Stimulated activated CD8-positive, alpha-beta memory T cell treated with anti-CD3 and anti-CD28 coated beads, Interleukin-12 subunit alpha, Interleukin-12 subunit beta, amount 100 ng/mL, for 4 hours (primary cell): Measurements from ENCODE around the gene GNRH2.
"Not testable (repeated sequence)": the region's sequence is repeated elsewhere in the genome, so short reads cannot be mapped to it uniquely, and the experiment has no call there.

Source experiments
- DNase-seq: peaks from one replicate; pipeline ENCODE4 v3.0.0-alpha.2; 2020; ENCODE audit warnings: low read depth

GNRH2 gene

GRCh38 chr20:3043322-3043721, at the start of gene GNRH2:
Gene GNRH2 (plus strand): TSS chr20:3043622. CDS start chr20:3044415, 793 bp downstream.
- no peak for DNase-seq

- DNase-seq = no peak
Measured at GRCh38 chr20:2995796-2996195, 47.6 kb upstream of the GNRH2 start.

GRCh38 chr20:2998728-2999127, 44.7 kb upstream of the GNRH2 start:
- DNase-seq = no peak

- DNase-seq = no peak
Measured at GRCh38 chr20:3000852-3001523, 42.4 kb upstream of the GNRH2 start.

- DNase-seq = no peak
Measured at GRCh38 chr20:3003416-3003815, 40.0 kb upstream of the GNRH2 start.

GRCh38 chr20:3010985-3011723, 32.3 kb upstream of the GNRH2 start:
- DNase-seq = no peak

- no peak for DNase-seq
Measured at GRCh38 chr20:3011752-3012151, 31.7 kb upstream of the GNRH2 start.

- DNase-seq = no peak
Measured at GRCh38 chr20:3013771-3014170, 29.7 kb upstream of the GNRH2 start.

DNA sequence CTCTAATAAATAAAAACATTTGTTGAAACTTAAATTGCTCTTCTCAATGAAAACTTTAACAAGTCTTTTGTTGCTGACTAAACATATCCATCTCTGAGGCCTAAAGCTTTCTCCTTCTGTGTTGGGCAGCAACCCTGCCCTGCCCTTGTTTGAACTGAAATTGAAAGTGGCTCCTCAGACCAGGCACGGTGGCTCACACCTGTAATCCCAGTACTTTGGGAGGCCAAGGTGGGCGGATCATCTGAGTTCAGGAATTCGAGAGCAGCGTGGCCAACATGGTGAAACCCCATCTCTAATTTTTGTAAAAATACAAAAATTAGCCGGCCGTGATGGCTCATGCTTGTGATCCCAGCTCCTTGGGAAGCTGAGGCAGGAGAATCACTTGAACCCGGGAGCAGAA, 29.2 kb upstream of the GNRH2 start:
- DNase-seq = no peak

DNA sequence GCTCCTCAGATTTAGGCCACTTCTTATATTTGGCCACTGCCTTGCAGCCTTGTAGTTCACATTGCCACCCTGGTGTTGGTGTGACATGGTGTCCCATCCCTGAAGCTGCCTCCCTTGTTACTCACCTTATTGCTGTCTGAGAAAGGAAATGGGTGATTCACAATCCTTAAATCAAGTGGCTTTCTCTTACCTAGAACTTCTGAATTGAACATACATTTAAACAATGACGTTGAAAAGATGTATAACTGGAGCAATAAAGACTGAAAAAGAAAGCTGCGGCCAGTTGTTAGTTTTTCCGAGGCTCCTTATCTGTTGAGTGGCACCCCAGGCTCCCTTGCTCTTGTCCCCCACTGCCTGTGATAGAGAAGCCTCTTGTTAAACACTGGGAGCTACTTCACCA, 28.8 kb upstream of the GNRH2 start:
- no peak for DNase-seq

DNA sequence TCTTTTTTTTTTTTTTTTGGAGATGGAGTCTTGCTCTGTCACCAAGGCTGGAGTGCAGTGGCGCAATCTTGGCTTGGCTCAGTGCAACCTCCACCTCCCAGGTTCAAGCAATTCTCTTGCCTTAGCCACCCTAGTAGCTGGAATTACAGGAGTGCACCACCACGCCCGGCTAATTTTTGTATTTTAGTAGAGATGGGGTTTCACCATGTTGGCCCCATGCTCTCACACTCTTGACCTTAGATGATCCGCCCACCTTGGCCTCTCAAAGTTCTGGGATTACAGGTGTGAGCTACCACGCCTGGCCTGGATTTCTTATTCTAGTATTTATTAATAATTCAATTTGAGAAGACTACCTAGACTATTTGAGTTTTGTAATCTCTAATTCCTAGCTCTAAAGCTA, 28.1 kb upstream of the GNRH2 start:
- DNase-seq = not testable (repeated sequence)

DNA sequence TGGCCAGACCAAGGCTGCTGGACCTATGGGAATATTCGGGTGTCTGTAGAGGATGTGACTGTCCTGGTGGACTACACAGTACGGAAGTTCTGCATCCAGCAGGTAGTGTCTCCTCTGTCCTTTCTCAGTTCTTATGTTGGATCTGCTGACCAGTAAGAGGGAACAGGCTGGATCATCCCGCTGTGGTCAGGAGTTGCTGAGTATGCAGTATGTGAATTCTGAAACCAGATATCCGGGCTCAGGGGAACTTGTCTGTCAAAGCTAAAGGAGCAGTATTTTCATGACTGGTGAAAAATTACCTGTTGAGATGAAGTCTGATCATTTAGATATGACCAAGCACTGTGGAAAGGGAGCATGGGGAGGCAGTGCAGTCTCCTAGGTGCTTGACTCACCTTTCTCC, 22.1 kb upstream of the GNRH2 start:
- no peak for DNase-seq

DNA sequence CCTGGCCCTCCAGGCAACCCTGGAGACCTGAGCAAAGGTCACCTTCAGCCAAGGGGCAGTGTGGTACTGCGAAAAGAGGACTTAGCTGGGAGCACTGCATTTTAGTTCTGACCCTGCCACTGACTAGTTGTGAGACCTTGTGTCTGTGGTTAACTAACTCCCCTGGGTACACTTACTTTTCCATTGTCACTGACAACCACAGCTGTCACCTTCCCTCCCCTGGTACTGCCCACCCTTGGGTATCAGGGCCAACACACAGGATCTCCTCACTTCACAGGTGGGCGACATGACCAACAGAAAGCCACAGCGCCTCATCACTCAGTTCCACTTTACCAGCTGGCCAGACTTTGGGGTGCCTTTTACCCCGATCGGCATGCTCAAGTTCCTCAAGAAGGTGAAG, 21.6 kb upstream of the GNRH2 start:
- no peak for DNase-seq

DNA sequence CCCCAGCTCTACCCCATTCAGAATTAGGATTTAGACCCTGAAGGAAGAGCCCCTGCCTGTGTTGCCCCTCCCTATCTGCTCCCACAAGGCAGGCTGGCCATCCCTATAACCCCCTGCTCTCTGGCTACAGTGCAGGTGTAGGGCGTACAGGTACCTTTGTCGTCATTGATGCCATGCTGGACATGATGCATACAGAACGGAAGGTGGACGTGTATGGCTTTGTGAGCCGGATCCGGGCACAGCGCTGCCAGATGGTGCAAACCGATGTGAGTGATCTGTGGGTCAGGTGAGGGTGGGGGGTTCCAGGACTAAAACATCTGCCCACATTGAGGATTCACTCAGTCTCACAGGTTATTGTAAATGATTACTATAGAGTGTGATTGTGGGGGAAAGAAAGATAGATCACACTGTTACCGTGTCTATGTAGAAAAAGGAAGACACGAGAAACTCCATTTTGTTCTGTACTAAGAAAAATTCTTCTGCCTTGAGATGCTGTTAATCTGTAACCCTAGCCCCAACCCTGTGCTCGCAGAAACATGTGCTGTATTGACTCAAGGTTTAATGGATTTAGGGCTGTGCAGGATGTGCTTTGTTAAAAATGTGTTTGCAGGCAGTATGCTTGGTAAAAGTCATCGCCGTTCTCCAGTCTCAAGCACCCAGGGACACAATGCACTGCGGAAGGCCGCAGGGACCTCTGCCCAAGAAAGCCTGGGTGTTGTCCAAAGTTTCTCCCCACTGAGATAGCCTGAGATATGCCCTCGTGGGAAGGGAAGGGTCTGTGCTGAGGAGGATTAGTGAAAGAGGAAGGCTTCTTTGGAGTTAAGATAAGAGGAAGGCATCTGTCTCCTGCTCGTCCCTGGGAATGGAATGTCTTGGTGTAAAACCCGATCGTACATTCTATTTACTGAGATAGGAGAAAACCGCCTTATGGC, 20.6 kb upstream of the GNRH2 start:
- DNase-seq = not testable (repeated sequence)

- DNase-seq = no peak
Measured at GRCh38 chr20:3027987-3028386, 15.4 kb upstream of the GNRH2 start.

GRCh38 chr20:3031524-3032147, 11.8 kb upstream of the GNRH2 start:
- no peak for DNase-seq

DNA sequence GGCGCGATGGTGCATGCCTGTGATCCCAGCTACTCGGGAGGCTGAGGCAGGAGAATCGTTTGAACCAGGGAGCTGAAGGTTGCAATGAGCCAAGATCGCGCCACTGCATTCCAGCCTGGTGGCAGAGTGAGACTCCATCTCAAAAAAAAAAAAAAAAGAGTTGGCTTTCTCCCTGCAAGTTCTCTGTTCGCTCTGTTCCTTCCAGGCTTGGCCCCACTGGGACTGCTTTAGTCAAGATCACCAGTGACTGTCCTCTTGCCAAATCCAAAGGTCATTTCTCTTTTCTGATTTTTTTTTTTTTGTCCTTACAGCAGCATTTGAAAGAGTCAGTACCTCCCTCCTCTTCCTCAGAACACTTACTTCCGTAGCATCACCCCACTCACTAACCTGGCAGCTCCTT, 10.8 kb upstream of the GNRH2 start:
- DNase-seq = no peak

GRCh38 chr20:3037654-3038053, 5.8 kb upstream of the GNRH2 start:
- no peak for DNase-seq

DNA sequence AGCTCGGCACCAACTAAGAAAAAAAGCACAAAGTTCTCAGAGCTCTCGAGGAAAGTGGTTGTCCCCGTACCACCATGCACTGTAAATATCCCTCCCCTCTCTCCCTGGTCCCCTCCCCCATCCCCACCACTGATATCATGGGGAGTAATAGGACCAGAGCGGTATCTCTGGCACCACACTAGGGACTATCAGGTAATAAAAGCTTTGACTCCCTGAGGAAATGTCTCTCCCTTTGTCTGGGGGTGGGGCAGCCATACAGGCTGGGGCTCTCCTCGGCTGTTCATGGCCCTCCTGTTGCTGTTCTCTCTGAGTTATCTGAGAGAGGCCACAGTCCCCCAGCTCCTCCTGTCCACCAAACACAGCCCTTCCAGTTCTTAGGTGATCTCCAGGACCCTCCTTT, 5.0 kb upstream of the GNRH2 start:
- no peak for DNase-seq

- no peak for DNase-seq
Measured at GRCh38 chr20:3039426-3039825, 4.0 kb upstream of the GNRH2 start.

DNA sequence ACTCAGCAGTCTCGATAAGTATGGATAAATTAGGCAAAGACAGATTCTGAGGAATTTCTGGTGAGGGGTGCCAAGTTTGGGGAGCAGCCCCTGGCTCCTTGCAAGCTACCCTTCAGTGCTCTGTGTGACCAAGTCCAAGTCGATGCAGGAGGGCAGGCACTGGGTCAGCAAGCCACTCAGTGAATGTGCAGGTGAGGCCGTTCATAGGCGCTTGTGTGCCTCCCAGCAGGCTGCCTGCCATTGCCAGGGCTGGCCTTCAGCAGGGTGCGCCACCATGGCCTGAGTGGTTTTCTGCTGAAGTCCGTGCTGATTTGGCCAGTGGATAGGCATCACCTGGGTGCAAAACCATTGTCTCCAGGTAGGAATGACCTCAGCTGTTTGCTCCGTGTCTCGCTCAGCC, 3.3 kb upstream of the GNRH2 start:
- no peak for DNase-seq

GRCh38 chr20:3041854-3042409, 1.5 kb upstream of the GNRH2 start:
- DNase-seq = no peak
